PFSK-1 (cell line): ENCODE results near the gene SLC35E1.

Source experiments
- POLR2AphosphoS5 ChIP-seq: IDR thresholded peaks from 2 replicates; pipeline ENCODE4 v1.6.1; 2012; ENCODE audit warnings: low read depth, mild to moderate bottlenecking, control low read depth, low read length, moderate library complexity
- REST ChIP-seq, 2 experiments: IDR thresholded peaks; 2 replicates each; pipeline versions ENCODE4 v1.6.1 to v1.8.0; 2011 to 2012; ENCODE audit warnings: low read depth in 2 of 2, low read length in 2 of 2, control low read depth in 1 of 2, inconsistent platforms in 1 of 2, mild to moderate bottlenecking in 1 of 2, moderate library complexity in 1 of 2; ENCODE audit not compliant: insufficient read depth in 1 of 2
- SIN3A ChIP-seq: IDR thresholded peaks from 2 replicates; pipeline ENCODE4 v1.6.1; 2012; ENCODE audit warnings: mild to moderate bottlenecking, low read length, moderate library complexity, borderline replicate concordance; ENCODE audit not compliant: insufficient read depth
- TAF1 ChIP-seq: IDR thresholded peaks from 2 replicates; pipeline ENCODE4 v1.6.1; 2012; ENCODE audit warnings: low read length, control low read depth, borderline replicate concordance; ENCODE audit not compliant: insufficient read depth

GRCh38 chr19:16527971-16528521 lies 44.2 kb downstream of the SLC35E1 start:
- no peak for TF ChIP-seq TAF1
- TF ChIP-seq REST (IDR thresholded peaks at IDR 0.05; ENCODE audit: insufficient read depth in 1 of 2, low read depth in 2 of 2, low read length in 2 of 2) = no peak
- no peak for TF ChIP-seq POLR2AphosphoS5
- TF ChIP-seq SIN3A = no peak
